ENCODE results near the gene CEP170B.

Gene CEP170B

GRCh38 chr14:104925855-104926609 lies 61.0 kb downstream of the CEP170B start:
- DNase-seq (ENCODE audit: low spot score), result no peak
- TF ChIP-seq CTCF (IDR thresholded peaks at IDR 0.05), result no peak
- Histone ChIP-seq H3K4me3 (no peak overlapping the region), H3K27ac (no peak overlapping the region)

- no peak for DNase-seq (ENCODE audit: low spot score)
- no peak for TF ChIP-seq CTCF (IDR thresholded peaks at IDR 0.05)
- Histone ChIP-seq H3K4me3 (no peak overlapping the region), H3K27ac (no peak overlapping the region)
Measured at GRCh38 chr14:104926619-104927431, 61.8 kb downstream of the CEP170B start.

- no peak for TF ChIP-seq CTCF (IDR thresholded peaks at IDR 0.05)
- Histone ChIP-seq H3K27ac (no peak overlapping the region), H3K4me3 (no peak overlapping the region)
- no peak for DNase-seq (ENCODE audit: low spot score)
Measured at GRCh38 chr14:104927432-104927816, 62.4 kb downstream of the CEP170B start.

- Histone ChIP-seq H3K4me3 (no peak overlapping the region), H3K27ac (no peak overlapping the region)
- TF ChIP-seq CTCF (IDR thresholded peaks at IDR 0.05), result no peak
- no peak for DNase-seq (ENCODE audit: low spot score)
Measured at GRCh38 chr14:104927901-104928300, 62.8 kb downstream of the CEP170B start.

GRCh38 chr14:104928391-104929133 lies 63.5 kb downstream of the CEP170B start:
- H3K27ac ChIP-seq, result no peak overlapping the region
- no peak for TF ChIP-seq CTCF (IDR thresholded peaks at IDR 0.05)
- no peak for DNase-seq (ENCODE audit: low spot score)

GRCh38 chr14:104929268-104930230 lies 64.5 kb downstream of the CEP170B start:
- DNase-seq (ENCODE audit: low spot score), result no peak
- TF ChIP-seq CTCF (IDR thresholded peaks at IDR 0.05), result no peak
- H3K27ac ChIP-seq, result no peak overlapping the region
- H3K4me3 ChIP-seq, result no peak overlapping the region

More at GRCh38 chr14:104928391-104929133, 63.5 kb downstream of the CEP170B start:
- H3K4me3 ChIP-seq, result no peak overlapping the region

Measured in coronary artery (tissue), 2 donors.